Measurements from ENCODE around the gene TRAK1. TPM values are rescaled to one million over a fixed set of nuclear protein-coding genes. Genes with fewer than 3 reads are reported as not detected.

TRAK1 gene
- total RNA-seq, 1 donor from 2014 or later: 36.1 TPM

GRCh38 chr3:42119561-42120355 is 28.6 kb downstream of the TRAK1 start:
- no peak overlapping the region for H3K4me3 ChIP-seq (ENCODE audit: low read depth, low read length)
- no peaks in the 10 kb centered on the region for H3K27me3 ChIP-seq (ENCODE audit: control insufficient read depth, insufficient read depth, low read length)
- no peak for TF ChIP-seq CTCF (IDR thresholded peaks at IDR 0.05; ENCODE audit: insufficient read depth, low read length, severe bottlenecking)
- no peaks in the 10 kb centered on the region for H3K36me3 ChIP-seq (ENCODE audit: control insufficient read depth, insufficient read depth, low read length)
- DNase-seq (ENCODE audit: low read depth) (no peak), FAIRE-seq (no peak)

- no peaks in the 10 kb centered on the region for H3K27me3 ChIP-seq (ENCODE audit: control insufficient read depth, insufficient read depth, low read length)
- DNase-seq (ENCODE audit: low read depth) (peak; percentile 83), FAIRE-seq (no peak)
- TF ChIP-seq CTCF (IDR thresholded peaks at IDR 0.05; ENCODE audit: insufficient read depth, low read length, severe bottlenecking): no peak
- H3K36me3 ChIP-seq (ENCODE audit: control insufficient read depth, insufficient read depth, low read length): peaks cover 3% of the 10 kb centered on the region
- H3K4me3 ChIP-seq (ENCODE audit: low read depth, low read length): no peak overlapping the region
These were observed 29.7 kb downstream of the TRAK1 start for GRCh38 chr3:42120866-42121265.

GRCh38 chr3:42122261-42123011 is 31.3 kb downstream of the TRAK1 start:
- H3K27me3 ChIP-seq (ENCODE audit: control insufficient read depth, insufficient read depth, low read length): no peaks in the 10 kb centered on the region
- TF ChIP-seq CTCF (IDR thresholded peaks at IDR 0.05; ENCODE audit: insufficient read depth, low read length, severe bottlenecking): no peak
- DNase-seq (ENCODE audit: low read depth) (peak; percentile 83), FAIRE-seq (no peak)
- H3K4me3 ChIP-seq (ENCODE audit: low read depth, low read length): no peak overlapping the region
- peaks cover 4% of the 10 kb centered on the region for H3K36me3 ChIP-seq (ENCODE audit: control insufficient read depth, insufficient read depth, low read length)

GRCh38 chr3:42123012-42123581 is 31.9 kb downstream of the TRAK1 start:
- DNase-seq (ENCODE audit: low read depth): peak; percentile 89
- peaks cover 4% of the 10 kb centered on the region for H3K36me3 ChIP-seq (ENCODE audit: control insufficient read depth, insufficient read depth, low read length)
- TF ChIP-seq CTCF (IDR thresholded peaks at IDR 0.05; ENCODE audit: insufficient read depth, low read length, severe bottlenecking): no peak
- no peak for FAIRE-seq
- no peaks in the 10 kb centered on the region for H3K27me3 ChIP-seq (ENCODE audit: control insufficient read depth, insufficient read depth, low read length)
- H3K4me3 ChIP-seq (ENCODE audit: low read depth, low read length): no peak overlapping the region

GRCh38 chr3:42123824-42124658 is 32.9 kb downstream of the TRAK1 start:
- FAIRE-seq: no peak
- Histone ChIP-seq H3K27me3 (ENCODE audit: control insufficient read depth, insufficient read depth, low read length) (no peaks in the 10 kb centered on the region), H3K36me3 (ENCODE audit: control insufficient read depth, insufficient read depth, low read length) (peaks cover 4% of the 10 kb centered on the region), H3K4me3 (ENCODE audit: low read depth, low read length) (no peak overlapping the region)
- no peak for TF ChIP-seq CTCF (IDR thresholded peaks at IDR 0.05; ENCODE audit: insufficient read depth, low read length, severe bottlenecking)
- DNase-seq (ENCODE audit: low read depth): no peak

Data from bronchial epithelial cell (primary cell).